H7 (cell line): Measurements from ENCODE around the gene CACNA2D2. TPM values are rescaled to one million over a fixed set of nuclear protein-coding genes. Genes with fewer than 3 reads are reported as not detected.
A peak's percentile ranks its signal among the peaks of the same experiment; 100 is the strongest.

Source experiments
- DNase-seq: peaks from one replicate; pipeline ENCODE4 v3.0.0; 2012
- H3K27me3 ChIP-seq: 2 replicates; pipeline ENCODE4 v1.6.0; 2011; ENCODE audit warnings: mild to moderate bottlenecking, low read length; ENCODE audit not compliant: control insufficient read depth, insufficient read depth
- H3K36me3 ChIP-seq: replicated peaks from 2 replicates; pipeline ENCODE4 v1.5.1; 2011; ENCODE audit warnings: low read length; ENCODE audit not compliant: control insufficient read depth, insufficient read depth
- H3K4me3 ChIP-seq: 2 replicates; pipeline ENCODE4 v1.5.1; 2011; ENCODE audit warnings: low read depth, mild to moderate bottlenecking, control low read depth, low read length, moderate library complexity; ENCODE audit not compliant: insufficient read depth
- total RNA-seq: library from RNA; depleted of rRNA; stranded (reverse); fragments of >200 nt; shearing (Covaris generic); gene quantifications from 2 replicates; pipeline ENCODE4 v1.2.3, GENCODE V29; 2014

CACNA2D2 gene
- total RNA-seq, 1 experiment from 2014 or later, result 5.9 TPM

DNA sequence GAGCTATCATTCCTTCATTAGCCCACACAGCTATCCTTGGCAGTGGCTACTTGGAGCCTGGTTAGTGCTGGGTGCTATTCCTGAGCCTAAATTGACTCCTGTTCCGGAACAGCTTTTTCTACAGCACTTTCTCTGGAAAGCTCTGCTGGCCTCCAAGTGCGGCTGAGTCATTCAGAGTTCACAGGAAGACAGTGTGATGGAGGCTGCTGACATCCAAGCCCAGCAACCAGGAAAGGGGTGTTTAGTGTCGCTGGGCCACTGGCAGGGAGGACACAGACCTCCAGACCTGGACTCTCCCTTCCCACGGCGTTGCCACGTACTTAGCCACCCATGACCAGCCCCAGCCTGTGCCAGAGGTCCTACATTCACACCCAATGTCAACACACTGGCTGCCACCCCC lies 28.7 kb downstream of the CACNA2D2 start:
- H3K36me3 ChIP-seq, result no peaks in the 10 kb centered on the region
- no peak overlapping the region for H3K4me3 ChIP-seq
- no peak for DNase-seq
- no peaks in the 10 kb centered on the region for H3K27me3 ChIP-seq

DNA sequence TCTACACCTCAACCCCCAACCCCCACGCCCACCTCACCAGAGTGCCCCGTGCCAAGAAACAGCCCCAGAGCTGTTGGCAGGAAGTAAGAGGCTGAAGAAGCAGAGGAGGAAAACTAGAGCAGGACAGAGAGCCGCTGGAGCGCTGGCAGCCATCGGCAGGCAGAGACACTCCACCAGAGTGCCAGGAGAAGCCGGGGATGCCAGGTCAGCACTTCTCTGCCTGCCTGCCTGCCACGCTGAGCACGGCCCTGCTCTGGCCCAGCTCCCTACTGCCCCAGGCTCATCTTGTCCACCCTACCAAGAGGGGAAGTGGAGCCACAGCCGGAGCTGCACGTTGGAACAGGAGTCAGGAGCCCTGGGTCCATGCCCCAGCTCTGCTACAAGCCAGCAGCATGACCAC lies 29.7 kb downstream of the CACNA2D2 start:
- H3K4me3 ChIP-seq, result no peak overlapping the region
- H3K27me3 ChIP-seq, result no peaks in the 10 kb centered on the region
- H3K36me3 ChIP-seq, result no peaks in the 10 kb centered on the region
- no peak for DNase-seq

DNA sequence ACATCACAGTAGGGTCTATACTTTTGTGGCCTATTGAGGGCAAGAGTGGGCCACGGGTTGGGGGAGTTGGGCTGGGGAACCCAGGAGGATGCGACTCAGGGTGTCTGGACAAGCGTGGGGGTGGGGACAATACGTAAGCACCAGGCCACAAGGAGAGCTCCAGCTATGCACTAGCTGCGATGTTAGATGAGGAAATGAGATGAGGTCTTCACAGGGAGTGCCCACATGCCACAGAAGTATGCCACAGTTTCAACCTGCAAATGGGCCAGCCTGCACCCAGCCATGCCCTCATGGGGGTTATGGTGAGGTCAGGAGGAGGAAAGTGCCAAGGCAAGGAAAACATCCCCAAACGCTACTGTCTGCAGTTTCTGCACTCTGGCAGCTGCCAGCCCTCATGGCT lies 30.5 kb downstream of the CACNA2D2 start:
- Histone ChIP-seq H3K4me3 (no peak overlapping the region), H3K36me3 (no peaks in the 10 kb centered on the region), H3K27me3 (no peaks in the 10 kb centered on the region)
- DNase-seq, result no peak

DNA sequence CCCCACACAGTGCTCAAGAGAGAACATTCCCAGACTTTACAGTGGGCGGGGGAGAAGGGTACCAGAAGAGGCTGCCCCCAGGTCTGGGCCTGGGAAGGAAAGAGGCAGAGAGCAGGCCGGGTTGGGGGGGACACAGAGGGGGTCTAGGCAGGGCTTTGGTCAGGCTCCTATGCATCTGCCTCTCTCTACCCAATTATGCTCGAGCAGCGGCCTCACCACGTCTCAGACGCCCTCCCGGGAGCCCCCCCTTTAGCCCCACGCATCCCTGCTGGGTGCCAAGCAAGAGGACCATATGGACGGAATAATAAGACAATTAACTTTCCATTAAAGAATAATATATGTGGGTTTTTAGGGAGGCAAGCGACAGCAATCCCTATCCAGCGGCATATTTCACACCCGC lies 32.8 kb downstream of the CACNA2D2 start:
- Histone ChIP-seq H3K36me3 (no peaks in the 10 kb centered on the region), H3K27me3 (no peaks in the 10 kb centered on the region), H3K4me3 (no peak overlapping the region)
- DNase-seq, result no peak

DNA sequence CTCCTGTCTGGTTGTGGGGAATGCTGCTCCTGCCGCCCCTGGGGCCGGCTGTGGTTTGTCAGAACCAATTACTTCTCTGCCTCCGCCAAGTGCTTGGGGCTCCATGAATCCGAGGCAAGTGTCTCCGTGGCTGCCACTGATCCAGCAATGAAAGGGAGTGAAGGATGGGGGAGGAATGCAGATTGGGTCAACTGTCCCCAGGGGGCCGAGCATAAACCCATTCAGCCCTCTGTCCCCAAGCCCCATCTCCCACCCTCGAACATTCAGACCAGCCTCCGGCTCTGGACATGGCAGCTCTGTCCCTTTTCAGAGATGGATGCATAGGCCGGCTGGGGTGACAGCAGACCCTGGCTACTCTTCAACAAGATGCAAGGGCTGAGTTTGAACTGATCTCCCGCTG lies 35.5 kb downstream of the CACNA2D2 start:
- DNase-seq, result peak; percentile 52
- no peaks in the 10 kb centered on the region for H3K36me3 ChIP-seq
- H3K4me3 ChIP-seq, result no peak overlapping the region
- H3K27me3 ChIP-seq, result no peaks in the 10 kb centered on the region

DNA sequence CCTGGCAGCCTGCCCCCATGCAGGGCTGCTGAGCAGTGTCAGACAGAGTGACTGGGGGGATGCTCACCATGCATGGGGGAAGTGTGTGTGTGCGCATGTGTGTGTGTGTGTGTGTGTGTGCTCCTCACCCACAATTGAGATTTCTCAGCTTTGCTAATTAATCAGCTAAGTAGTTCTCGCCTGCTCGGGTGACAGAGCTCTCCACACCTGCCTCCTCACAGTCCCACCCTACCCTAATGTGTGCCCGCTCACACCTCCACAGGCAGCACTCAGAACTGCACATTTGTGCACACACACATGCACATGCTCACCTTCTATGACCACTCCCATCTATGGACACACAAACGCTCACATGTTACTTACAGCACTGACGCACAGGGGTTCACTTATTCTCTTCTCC lies 37.3 kb downstream of the CACNA2D2 start:
- no peak for DNase-seq
- Histone ChIP-seq H3K27me3 (no peaks in the 10 kb centered on the region), H3K36me3 (no peaks in the 10 kb centered on the region), H3K4me3 (no peak overlapping the region)

DNA sequence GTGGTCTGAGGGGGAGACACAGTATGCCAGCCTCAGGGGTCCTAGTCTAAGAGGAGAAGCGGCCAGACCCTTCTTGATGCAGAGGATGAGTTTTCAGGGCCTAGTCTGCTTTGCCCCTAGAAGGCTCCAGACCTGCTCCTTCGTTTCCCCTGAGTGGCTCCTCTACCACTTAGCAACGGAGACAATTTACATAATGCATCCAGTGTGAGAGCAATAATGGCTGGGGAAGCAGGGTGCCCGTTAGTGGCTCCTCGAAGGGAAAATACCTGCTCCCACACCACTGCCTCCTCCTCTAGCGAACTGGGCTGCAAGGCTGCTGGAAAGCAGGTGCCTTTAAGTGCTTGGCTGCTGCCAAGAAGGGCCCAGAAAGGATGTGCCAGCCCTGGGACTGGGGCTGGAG lies 38.9 kb downstream of the CACNA2D2 start:
- no peak for DNase-seq
- Histone ChIP-seq H3K27me3 (no peaks in the 10 kb centered on the region), H3K36me3 (no peaks in the 10 kb centered on the region), H3K4me3 (no peak overlapping the region)

DNA sequence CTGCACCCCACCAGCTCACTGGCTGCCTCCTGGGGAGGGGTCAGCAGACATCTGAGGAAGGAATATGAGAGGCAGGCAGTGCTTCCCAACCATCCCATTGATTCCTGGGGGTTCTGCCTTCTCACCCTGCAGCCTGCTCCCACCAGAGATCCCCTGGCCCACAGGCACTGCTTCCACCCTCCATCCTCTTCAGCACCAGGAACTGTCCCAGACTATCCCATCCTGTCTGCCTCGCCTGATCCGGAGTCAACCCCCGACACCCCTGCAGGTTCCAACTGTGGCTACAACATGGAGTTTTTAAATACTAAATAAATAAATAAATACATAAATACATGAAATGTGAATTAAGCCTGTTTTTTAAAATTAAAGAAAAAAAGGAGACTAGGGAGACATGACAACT lies 43.6 kb downstream of the CACNA2D2 start:
- DNase-seq, result peak; percentile 76
- Histone ChIP-seq H3K4me3 (no peak overlapping the region), H3K36me3 (no peaks in the 10 kb centered on the region), H3K27me3 (no peaks in the 10 kb centered on the region)

DNA sequence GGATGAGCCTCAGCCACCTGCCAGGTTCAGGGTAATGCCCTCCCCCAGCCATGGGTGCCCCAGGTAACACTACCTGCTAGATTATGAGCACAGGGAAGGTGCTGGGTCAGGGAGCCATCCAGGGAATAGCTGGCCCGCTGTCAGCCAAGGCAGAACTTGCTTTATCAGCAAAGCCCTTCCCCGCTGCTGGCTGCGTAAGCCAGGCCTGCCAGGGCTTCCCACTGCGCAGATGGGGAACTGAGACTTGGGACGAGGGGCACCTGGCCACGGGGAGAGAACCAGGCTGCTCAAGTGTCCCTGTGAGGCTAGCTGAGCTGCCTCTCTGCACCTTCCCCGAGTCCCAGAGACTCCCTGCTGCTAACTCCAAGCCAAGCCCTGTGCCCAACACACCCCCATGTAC lies 45.4 kb downstream of the CACNA2D2 start:
- Histone ChIP-seq H3K36me3 (no peaks in the 10 kb centered on the region), H3K4me3 (no peak overlapping the region), H3K27me3 (no peaks in the 10 kb centered on the region)
- no peak for DNase-seq

DNA sequence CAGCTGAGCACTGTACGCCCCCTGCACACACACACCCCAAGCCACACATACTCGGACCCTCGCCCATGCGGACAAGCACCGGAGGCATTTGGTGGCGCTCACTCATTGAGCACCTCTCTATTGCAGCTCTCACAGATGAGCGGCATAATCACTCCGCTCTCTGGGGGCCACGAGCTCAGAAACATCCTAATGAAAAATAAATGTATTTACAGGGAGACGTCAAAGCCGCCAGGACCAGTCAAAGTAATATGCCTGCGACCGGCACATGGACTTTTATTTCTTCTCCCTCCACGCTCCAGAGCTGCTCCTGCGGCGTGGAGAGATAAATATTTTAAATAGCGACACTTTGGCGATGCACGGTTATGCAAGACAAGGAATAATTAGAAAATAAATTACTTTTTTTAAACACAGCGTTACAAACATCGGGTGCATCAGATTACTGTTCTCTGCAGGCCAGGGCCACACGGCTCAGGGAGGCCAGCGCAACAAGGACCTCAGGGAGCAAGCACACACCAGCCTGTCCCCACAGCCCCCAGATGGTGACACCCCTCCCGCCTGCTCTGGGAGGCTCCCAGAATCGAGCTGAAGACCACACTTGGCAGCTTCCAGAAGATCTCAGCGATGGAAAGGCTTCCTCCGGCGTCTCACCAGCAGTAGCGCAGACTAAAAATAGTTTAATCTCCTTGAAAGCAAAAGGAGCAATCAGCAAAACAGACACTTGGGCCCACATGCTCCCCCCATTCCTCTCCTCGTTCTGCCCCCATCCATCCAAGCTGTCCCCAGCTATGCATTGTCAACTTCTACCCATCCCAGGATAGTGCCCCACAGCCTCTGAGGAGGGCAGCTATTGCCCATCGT lies 48.0 kb downstream of the CACNA2D2 start:
- no peak for DNase-seq
- no peaks in the 10 kb centered on the region for H3K36me3 ChIP-seq
- no peaks in the 10 kb centered on the region for H3K27me3 ChIP-seq
- H3K4me3 ChIP-seq, result no peak overlapping the region

DNA sequence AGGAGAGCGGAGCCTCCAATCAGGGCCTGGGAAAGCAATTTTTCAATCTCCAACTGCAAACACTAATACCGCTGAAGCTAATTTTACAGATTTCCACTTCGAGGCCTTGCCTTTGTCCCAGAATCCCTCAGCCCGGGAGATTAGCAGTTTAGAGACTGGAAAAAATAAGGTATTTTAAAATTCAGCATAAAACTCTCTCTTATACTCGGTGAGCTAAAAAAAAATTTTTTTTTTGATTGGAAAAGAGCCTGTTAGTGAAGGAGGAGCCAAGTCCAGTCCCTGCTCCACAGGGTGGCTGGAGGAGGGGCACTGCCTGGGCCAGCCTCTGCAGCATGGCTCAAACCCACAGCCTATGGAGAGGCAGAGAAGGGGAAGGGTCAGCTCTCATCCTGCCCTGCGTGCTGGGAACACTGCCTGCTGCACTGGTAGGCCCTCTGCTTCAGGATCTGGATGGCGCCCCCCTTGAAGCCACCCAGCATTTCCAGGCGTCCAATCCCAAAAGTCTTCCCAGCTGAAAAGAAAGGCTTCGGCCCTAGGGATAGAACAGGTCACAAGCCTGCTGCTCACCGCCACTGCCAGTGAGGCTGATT lies 48.9 kb downstream of the CACNA2D2 start:
- peak; percentile 92 for DNase-seq
- Histone ChIP-seq H3K27me3 (no peaks in the 10 kb centered on the region), H3K36me3 (no peaks in the 10 kb centered on the region), H3K4me3 (no peak overlapping the region)

DNA sequence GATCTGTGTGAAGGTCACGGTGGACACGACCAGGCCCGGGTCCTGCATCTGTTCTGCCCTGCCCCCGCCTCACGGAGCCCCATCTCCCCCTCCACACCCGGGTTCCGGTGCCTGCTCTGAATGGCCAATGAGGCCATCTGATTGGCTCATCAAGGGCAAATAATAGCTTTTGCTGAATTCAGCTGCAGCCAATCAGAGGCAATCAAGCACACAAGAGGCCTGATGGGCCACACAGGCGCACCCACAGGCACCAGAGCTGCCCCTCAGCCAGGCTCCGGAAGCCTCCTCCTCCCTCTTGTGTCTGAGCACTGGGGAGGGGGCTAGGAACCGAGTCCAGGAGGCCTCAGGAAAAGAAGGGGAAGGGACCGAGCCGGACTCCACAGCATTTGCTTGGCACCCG lies 49.5 kb downstream of the CACNA2D2 start:
- Histone ChIP-seq H3K4me3 (no peak overlapping the region), H3K36me3 (no peaks in the 10 kb centered on the region), H3K27me3 (no peaks in the 10 kb centered on the region)
- DNase-seq, result peak; percentile 80

DNA sequence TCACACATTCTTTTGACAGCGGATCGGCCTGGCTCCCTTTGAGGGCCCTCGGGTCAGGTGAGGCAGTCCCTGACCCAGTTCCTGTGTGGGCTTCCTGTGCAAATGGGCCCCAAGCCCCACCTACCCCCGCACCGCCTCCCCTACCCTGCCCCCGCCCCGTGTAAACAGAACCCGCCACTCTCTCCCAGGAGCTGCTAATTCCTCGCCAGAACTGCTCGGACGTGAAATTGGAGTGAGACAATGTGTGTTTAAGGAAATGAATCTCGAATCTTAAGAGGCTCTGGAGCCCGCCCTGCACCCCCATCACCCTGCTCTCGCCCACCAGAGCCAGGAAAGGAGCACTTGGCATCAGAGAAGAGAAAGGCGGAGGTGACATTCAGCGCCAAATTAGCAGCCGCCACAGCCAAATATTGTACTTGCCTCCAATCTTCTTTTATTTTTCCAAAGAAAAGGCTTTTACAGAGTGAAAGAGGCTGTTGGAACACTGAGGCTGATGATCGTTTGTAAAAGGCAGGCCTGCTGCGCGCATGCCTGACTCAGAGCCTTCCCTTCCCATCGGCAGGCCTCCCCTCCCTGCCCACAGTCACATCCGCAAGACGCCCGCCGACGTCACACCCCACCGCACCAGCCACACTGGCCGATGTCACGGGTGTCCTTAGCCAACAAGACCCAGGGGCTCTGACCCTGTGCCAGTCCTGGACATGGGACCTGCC lies 53.1 kb downstream of the CACNA2D2 start:
- Histone ChIP-seq H3K4me3 (no peak overlapping the region), H3K36me3 (no peaks in the 10 kb centered on the region), H3K27me3 (no peaks in the 10 kb centered on the region)
- peak; percentile 88 for DNase-seq

DNA sequence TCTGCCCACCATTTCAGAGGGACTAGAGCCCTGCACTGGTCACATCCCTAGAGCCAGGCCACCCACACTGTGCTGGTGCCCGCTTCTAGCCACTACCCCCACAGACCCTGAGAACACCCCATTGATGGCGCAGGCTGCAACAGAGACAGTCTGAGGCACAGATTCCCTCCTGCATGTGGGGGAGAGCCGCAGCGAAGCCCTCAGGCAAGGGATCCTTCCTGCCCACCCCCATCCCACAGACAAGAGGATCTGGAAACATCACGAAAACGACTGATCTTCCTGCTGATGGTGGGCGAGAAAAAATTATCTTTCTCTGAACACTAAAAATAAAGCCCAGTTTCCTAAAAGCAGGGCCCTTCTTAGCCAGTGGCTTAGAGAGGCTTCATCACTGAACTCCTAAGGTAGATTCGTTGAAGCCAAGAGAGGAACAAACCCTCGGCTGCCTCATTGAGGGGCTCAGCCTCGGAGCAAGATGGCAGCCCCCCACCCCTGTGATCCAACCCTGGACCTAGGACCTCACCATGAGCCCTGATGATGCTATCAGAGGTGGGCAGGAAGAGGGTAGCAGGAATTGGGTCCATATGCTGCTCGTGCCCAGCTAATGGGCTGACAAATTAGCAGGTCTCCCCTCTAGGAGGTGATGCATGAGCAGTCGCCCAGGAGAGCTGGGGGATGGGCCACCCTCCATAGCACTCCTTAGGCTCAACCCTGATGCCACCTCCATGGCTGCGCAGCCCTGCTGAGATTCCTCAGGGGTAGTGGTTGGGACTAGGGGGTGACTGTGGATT lies 54.5 kb downstream of the CACNA2D2 start:
- no peak for DNase-seq
- no peaks in the 10 kb centered on the region for H3K36me3 ChIP-seq
- no peaks in the 10 kb centered on the region for H3K27me3 ChIP-seq
- no peak overlapping the region for H3K4me3 ChIP-seq
